VCaP (cell line): ENCODE data around the gene DGKQ.

ENCODE experiments used
- H3K27ac ChIP-seq: fragments of 450-650 bp; 2 replicates; pipeline ENCODE4 v1.5.1; 2017
- TF ChIP-seq, protein P1 (sequence below): fragments of 450-650 bp; conservative IDR thresholded peaks from 2 replicates; pipeline ENCODE4 v1.5.1; 2017; ENCODE audit warnings: mild to moderate bottlenecking, moderate library complexity

Gene DGKQ

DNA sequence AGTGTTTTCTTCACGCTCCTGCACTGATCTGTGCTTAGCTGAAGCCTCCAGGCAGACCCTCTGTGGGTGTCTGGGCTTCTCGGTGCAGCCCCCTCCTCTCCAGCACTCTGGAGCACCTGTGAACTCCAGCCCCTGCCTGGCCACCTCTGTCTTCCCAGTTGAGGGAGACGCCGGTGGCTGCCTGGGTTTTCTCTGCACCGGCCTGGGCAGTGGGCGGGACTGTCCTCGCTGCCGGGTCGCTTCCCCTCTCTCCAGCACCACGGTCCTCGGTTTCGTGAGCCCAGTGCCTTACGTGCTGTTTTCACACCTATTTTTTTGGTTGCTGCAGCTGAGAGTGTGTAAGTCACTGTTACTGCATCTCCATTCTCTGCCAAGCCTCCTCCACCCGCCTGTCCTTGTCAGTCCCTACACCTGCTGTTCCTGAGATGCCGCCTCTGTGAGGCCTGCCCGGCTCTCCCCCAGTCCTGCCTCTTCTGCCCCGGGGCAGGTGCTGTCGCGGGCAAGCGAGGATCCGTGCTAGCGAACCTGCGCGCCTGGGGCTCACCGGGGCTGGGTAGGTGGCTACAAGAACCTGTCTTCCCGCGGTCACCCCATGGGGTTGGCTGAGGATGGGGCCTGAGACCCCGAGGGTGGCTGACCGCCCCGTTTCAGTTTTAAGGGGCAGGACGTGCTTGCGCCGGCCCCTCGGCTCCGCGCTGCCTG, 35.6 kb upstream of the DGKQ start:
- TF ChIP-seq, protein P1, sequence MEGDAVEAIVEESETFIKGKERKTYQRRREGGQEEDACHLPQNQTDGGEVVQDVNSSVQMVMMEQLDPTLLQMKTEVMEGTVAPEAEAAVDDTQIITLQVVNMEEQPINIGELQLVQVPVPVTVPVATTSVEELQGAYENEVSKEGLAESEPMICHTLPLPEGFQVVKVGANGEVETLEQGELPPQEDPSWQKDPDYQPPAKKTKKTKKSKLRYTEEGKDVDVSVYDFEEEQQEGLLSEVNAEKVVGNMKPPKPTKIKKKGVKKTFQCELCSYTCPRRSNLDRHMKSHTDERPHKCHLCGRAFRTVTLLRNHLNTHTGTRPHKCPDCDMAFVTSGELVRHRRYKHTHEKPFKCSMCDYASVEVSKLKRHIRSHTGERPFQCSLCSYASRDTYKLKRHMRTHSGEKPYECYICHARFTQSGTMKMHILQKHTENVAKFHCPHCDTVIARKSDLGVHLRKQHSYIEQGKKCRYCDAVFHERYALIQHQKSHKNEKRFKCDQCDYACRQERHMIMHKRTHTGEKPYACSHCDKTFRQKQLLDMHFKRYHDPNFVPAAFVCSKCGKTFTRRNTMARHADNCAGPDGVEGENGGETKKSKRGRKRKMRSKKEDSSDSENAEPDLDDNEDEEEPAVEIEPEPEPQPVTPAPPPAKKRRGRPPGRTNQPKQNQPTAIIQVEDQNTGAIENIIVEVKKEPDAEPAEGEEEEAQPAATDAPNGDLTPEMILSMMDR = no peak
- peak overlapping the region; percentile 67 for H3K27ac ChIP-seq

DNA sequence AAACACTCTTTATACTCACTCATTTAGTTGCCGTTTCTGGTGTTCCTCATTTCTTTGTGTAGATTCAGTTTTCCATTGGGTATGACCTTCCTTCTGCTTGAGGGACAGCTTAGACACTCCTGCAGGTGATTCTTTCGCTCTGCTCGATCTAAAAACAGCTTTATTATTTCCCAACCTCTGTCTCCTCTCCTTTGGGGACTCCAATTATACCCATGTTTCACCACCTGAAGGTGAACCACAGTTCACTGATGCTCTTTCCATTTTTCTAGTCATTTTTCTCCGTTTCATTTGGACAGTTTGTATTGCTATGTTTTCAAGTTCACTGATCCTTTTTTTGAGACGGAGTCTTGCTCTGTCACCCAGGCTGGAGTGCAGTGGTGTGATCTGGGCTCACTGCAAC, 33.5 kb upstream of the DGKQ start:
- no peak overlapping the region for H3K27ac ChIP-seq
- TF ChIP-seq, protein P1 = no peak

DNA sequence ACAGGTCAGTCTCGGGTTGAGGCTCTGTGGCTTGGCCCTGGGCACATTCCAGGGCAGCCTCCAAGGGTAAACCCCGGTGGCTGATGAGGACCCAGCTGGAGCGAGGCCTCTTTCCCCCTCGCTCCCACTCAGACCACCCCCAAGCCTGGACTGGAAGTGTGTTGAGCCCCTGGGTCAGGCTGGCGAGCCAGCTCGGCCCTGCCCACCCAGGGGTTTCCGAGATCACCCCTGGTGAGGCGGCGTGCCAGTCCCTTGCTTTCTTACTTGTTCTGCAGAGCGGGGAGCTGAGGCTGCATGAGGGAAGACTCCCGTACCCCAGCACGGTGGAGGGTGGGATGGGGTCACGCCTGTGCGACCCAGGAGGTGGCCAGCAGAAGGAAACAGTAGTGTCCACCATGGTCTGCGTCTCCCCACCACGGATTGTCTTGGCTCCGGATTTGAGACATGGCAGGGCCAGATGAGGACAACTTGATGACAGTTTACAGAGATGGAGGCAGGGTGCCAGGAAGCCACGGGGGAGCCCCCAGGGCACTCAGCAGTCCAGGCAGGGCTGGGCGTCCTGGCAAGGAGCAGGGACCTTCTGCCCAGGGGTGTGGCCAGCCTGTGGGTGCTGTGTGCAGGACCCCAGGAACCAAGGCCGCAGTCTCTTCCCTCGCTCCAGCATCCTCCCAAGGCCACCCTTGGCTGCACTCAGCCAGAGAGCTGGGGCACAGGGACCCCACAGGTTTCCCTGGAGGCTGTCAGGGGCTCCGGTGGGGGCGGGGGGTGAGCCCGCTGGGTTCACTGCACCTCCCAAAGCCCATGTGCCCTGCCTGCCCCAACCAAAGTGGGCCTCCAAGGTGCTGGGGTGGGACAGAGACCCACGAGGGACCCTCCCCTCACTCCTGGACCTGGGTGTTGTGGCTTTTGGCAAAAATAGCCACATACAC, 31.5 kb upstream of the DGKQ start:
- no peak overlapping the region for H3K27ac ChIP-seq
- TF ChIP-seq, protein P1 = no peak

DNA sequence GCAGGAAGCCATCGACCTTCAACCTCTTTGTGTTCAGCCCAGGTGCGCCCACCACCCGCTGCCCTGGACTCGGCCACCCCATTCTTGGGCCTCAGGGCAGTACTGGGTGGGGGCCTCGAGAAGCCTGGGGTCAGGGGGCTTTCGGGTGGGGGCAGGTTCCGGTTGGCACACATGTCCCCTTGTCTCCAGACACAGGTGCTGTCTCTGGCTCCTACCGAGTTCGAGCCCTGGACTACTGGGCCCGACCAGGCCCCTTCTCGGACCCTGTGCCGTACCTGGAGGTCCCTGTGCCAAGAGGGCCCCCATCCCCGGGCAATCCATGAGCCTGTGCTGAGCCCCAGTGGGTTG, 30.7 kb upstream of the DGKQ start:
- TF ChIP-seq, protein P1 = no peak
- H3K27ac ChIP-seq = no peak overlapping the region

DNA sequence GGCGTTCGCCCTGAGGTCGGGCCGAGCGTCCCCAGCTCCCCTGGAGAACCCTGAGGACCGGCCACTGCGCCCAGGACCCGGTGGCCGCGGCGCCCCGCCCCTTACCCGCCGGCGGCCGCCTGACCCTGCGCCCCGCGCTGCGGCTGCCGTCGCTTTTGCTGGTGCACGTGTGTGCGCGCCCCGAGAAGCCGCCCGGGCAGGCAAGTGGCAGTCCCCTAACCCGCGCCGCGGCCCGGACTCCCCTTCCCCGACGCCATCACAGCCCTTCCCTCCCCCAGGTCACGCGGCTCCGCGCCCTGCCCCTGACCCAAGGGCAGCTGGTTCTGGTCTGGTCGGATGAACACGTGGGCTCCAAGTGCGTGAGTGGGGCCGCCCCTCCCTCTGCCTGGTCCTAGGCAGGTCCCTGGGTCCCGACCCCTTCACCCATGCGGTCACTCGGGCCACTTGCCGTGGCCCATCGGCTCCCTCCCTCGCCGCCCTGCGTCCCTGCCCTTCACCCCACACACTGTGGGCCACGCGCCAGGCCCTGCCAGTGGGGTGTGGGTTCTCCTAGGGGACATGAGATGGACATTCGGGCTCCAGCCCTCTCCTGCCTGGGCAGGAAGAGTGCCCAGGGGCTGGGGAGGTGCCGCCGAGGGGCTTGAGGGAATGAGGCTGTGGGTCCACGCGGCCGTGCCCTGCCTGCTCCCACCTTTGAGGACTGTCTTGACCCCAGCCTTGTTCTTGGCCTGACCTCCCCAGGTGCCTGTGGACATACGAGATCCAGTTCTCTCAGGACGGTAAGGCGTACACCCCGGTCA, 30.1 kb upstream of the DGKQ start:
- TF ChIP-seq, protein P1 = no peak
- H3K27ac ChIP-seq = no peak overlapping the region

DNA sequence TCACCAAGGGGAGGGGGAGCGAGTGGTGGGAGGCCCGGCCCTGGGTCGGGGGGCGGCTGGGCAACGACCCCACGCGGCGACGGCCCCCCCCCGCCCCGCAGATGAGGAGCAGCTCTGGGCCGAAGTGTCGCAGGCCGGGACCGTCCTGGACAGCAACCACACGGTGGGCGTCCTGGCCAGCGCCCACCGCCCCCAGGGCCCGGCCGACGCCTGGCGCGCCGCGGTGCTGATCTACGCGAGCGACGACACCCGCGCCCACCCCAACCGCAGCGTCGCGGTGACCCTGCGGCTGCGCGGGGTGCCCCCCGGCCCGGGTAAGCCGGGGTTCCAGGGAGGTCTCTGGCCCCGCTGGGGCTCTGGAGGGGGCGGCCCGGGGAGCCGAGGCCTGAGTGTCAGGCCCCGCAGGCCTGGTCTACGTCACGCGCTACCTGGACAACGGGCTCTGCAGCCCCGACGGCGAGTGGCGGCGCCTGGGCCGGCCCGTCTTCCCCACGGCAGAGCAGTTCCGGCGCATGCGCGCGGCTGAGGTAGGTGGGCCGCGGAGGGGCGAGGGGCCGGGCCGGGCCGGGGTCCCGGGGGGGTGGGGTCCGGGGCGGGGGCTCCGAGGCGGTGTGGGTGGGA, 29.4 kb upstream of the DGKQ start:
- H3K27ac ChIP-seq = no peak overlapping the region
- TF ChIP-seq, protein P1 = no peak
